ENCODE results near the gene SULT6B1. TPM values are rescaled to one million over a fixed set of nuclear protein-coding genes. Genes with fewer than 3 reads are reported as not detected.
"Not testable (repeated sequence)": the region's sequence is repeated elsewhere in the genome, so short reads cannot be mapped to it uniquely, and the experiment has no call there.

The SULT6B1 gene
- total and polyA plus RNA-seq, 11 donors = not detected

DNA sequence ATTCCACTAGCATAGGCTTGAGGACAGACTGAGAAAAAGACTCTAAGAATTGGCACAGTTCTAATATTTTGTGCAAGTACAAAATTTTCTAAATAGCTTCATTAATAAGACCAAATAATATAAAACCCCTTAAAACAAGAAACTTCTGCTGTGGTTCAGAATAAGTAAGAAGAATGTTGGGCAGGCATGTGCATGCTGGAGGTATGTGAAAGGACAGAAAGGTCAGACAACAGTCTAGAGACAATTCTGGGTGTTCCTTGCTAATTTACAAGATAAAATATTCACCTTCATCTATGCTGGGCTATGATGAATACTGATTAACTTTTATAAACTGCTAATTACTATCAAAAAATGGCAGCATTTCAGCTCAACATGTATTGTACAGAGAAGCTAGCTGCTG, 22.7 kb upstream of the SULT6B1 start:
- DNase-seq (no peak), ATAC-seq (no peak)
- intact Hi-C loops (cut with DNase I) = no loop called here
- no peak overlapping the region for H3K4me3 ChIP-seq
- peaks cover 2 to 100% (median 89%) of the 10 kb centered on the region in 9 donors for H3K36me3 ChIP-seq
- TF ChIP-seq, protein P1, sequence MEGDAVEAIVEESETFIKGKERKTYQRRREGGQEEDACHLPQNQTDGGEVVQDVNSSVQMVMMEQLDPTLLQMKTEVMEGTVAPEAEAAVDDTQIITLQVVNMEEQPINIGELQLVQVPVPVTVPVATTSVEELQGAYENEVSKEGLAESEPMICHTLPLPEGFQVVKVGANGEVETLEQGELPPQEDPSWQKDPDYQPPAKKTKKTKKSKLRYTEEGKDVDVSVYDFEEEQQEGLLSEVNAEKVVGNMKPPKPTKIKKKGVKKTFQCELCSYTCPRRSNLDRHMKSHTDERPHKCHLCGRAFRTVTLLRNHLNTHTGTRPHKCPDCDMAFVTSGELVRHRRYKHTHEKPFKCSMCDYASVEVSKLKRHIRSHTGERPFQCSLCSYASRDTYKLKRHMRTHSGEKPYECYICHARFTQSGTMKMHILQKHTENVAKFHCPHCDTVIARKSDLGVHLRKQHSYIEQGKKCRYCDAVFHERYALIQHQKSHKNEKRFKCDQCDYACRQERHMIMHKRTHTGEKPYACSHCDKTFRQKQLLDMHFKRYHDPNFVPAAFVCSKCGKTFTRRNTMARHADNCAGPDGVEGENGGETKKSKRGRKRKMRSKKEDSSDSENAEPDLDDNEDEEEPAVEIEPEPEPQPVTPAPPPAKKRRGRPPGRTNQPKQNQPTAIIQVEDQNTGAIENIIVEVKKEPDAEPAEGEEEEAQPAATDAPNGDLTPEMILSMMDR (IDR thresholded peaks at IDR 0.05) = no peak
- no peak for TF ChIP-seq POLR2A (IDR thresholded peaks at IDR 0.05)
- H3K27ac ChIP-seq = no peak overlapping the region
- no peaks in the 10 kb centered on the region for H3K27me3 ChIP-seq
- peaks cover 0 to 8% (median 0%) of the 10 kb centered on the region in 12 donors for H3K4me1 ChIP-seq
- H3K9me3 ChIP-seq = peaks cover 0 to 34% (median 16%) of the 10 kb centered on the region in 12 donors

DNA sequence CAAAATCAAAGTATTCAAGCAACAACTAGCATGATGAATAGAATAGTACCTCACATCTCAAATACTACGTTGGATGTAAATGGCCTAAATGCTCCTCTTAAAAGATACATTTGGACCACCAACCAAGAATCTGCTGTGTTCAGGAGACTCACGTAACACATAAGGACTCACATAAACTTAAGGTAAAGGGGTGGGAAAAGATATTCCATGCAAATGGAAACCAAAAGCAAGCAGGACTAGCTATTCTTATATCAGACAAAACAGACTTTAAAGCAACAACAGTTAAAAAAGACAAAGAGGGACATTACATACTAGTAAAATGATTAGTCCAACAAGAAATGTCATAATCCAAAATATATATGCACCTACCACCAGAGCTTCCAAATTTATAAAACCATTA, 18.3 kb upstream of the SULT6B1 start:
- H3K4me1 ChIP-seq; DNase-seq; H3K27ac ChIP-seq; ATAC-seq; intact Hi-C loops (cut with DNase I); H3K4me3 ChIP-seq; H3K27me3 ChIP-seq: not testable (repeated sequence)
- WGBS, 4 donors = 93 to 98% (median 96%) methylated on average over 2 of the region's 2 CpGs
- Histone ChIP-seq H3K36me3 (peaks cover 2 to 100% (median 87%) of the 10 kb centered on the region in 9 donors), H3K9me3 (peaks cover 0 to 43% (median 18%) of the 10 kb centered on the region in 12 donors)

DNA sequence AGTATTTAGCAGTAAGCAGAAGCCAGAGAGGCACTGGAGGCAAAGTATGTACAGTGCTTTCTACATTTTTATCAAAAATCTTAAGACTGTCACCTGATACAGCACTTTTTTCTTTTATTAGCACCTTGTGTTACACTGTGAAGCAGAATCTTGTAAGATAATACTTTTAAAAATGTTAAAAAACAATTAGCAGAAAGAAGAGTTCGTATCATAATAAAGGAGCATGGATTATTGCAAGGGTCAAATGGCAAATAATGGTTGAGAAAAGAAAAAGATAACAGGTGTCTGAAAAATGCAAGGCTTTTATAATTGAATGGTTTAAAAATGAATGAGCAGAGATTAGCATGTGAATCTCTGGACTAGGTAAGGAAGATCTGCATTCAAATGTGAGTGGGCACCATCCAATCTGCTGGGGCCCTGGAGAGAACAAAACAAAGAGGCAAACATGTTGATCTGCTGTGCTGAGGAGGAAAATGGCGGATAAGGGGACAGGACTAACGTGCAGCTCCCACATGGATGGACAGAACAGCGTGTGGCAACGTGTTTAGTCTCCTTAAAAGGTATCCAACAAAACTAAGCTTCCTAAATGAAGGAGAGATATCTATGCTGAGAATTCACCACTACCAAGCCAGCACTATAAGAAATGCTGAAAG, 17.3 kb upstream of the SULT6B1 start:
- ATAC-seq (no peak), DNase-seq (no peak)
- no peaks in the 10 kb centered on the region for H3K27me3 ChIP-seq
- TF ChIP-seq, protein P1 (IDR thresholded peaks at IDR 0.05) = no peak
- TF ChIP-seq POLR2A (IDR thresholded peaks at IDR 0.05) = no peak
- intact Hi-C loops (cut with DNase I) = no loop called here
- peaks cover 0 to 43% (median 18%) of the 10 kb centered on the region in 12 donors for H3K9me3 ChIP-seq
- no peak overlapping the region for H3K4me3 ChIP-seq
- WGBS, 4 donors = 86 to 93% (median 91%) methylated on average over 5 of the region's 5 CpGs
- H3K4me1 ChIP-seq = peaks cover 0 to 3% (median 0%) of the 10 kb centered on the region in 12 donors
- no peak overlapping the region for H3K27ac ChIP-seq
- peaks cover 2 to 100% (median 87%) of the 10 kb centered on the region in 9 donors for H3K36me3 ChIP-seq

DNA sequence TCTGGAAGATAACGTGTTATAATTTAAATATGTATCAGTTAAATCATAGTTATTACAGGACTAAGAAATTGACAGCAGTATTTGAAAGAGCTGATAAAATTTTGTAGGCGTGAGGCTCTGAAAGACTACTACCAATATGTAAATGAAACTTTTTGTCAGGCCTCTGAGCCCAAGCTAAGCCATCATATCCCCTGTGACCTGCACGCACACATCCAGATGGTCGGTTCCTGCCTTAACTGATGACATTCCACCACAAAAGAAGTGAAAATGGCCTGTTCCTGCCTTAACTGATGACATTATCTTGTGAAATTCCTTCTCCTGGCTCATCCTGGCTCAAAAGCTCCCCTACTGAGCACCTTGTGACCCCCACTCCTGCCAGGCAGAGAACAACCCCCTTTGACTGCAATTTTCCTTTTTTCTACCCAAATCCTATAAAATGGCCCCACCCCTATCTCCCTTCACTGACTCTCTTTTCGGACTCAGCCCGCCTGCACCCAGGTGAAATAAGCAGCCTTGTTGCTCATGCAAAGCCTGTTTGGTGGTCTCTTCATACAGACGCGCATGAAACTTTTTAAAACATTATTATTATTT, 16.7 kb upstream of the SULT6B1 start:
- H3K9me3 ChIP-seq = peaks cover 0 to 43% (median 18%) of the 10 kb centered on the region in 12 donors
- 80 to 90% (median 83%) methylated on average over 8 of the region's 8 CpGs for WGBS, 4 donors
- H3K4me1 ChIP-seq; ATAC-seq; H3K4me3 ChIP-seq; intact Hi-C loops (cut with DNase I); H3K27ac ChIP-seq; DNase-seq; H3K27me3 ChIP-seq: not testable (repeated sequence)
- peaks cover 2 to 99% (median 86%) of the 10 kb centered on the region in 9 donors for H3K36me3 ChIP-seq

DNA sequence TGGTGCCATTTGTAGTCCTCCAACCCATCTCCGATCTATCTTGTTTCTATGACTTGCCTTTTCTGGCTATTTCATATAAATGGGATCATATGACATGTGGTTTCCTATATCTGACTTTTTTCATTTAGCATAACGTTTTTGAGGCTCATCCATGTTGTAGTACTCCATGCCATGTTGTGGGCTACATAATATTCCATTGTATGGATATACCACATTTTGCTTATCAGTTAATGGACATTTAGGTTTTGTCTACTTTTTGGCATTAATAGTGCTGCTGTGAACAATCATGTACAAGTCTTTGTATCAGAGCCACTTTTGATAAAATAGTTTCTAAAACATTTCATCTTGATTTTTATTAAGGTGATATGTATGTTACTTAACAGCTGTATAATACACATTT, 15.2 kb upstream of the SULT6B1 start:
- H3K4me3 ChIP-seq = no peak overlapping the region
- no peak for ATAC-seq
- H3K9me3 ChIP-seq = peaks cover 0 to 33% (median 11%) of the 10 kb centered on the region in 12 donors
- no peaks in the 10 kb centered on the region for H3K27me3 ChIP-seq
- WGBS, 4 donors = 94 to 98% (median 95%) methylated on average over 2 of the region's 2 CpGs
- peaks cover 2 to 89% (median 72%) of the 10 kb centered on the region in 9 donors for H3K36me3 ChIP-seq
- H3K27ac ChIP-seq = no peak overlapping the region
- TF ChIP-seq, protein P1 (IDR thresholded peaks at IDR 0.05) = no peak
- TF ChIP-seq POLR2A (IDR thresholded peaks at IDR 0.05) = no peak
- H3K4me1 ChIP-seq = peaks cover 0 to 6% (median 0%) of the 10 kb centered on the region in 12 donors
- intact Hi-C loops (cut with DNase I) = no loop called here
- no peak for DNase-seq

Data from heart left ventricle (tissue), 16 donors.